ENCODE results near the gene CPNE6. TPM values are rescaled to one million over a fixed set of nuclear protein-coding genes. Genes with fewer than 3 reads are reported as not detected.

Gene CPNE6
- total RNA-seq, 1 experiment from 2014 or later: not detected

- no peak overlapping the region for H3K9ac ChIP-seq (ENCODE audit: extremely low read depth, insufficient read length, low read length)
- peaks cover 8% of the 10 kb centered on the region for H3K23me2 ChIP-seq (ENCODE audit: insufficient read length, low read depth, low read length, poor library complexity, severe bottlenecking)
- no peak overlapping the region for H2BK120ac ChIP-seq (ENCODE audit: low read depth, low read length, poor library complexity, severe bottlenecking)
- H3K9me3 ChIP-seq (ENCODE audit: control insufficient read depth, low read depth, low read length): no peaks in the 10 kb centered on the region
- peaks cover 5% of the 10 kb centered on the region for H3K27me3 Mint-ChIP-seq (ENCODE audit: low read depth)
- H3K14ac ChIP-seq (ENCODE audit: insufficient read depth, low read length): no peak overlapping the region
- no peak overlapping the region for H3K27ac Mint-ChIP-seq
- H3K9me3 Mint-ChIP-seq: no peaks in the 10 kb centered on the region; a peak in 1 of 5 replicates
- no peak overlapping the region for H4K91ac ChIP-seq (ENCODE audit: insufficient read length, low read depth, low read length)
- H2BK12ac ChIP-seq (ENCODE audit: insufficient read length, low read depth, low read length): no peak overlapping the region
- peaks cover 0 to 6% (median 3%) of the 10 kb centered on the region in 3 experiments; a peak in 5 of 7 replicates for H3K36me3 Mint-ChIP-seq (ENCODE audit: insufficient read depth in 1 of 3, low read depth in 3 of 3)
- WGBS (ENCODE audit: extremely low coverage, insufficient read length, low lambda C conversion rate): no CpG with 5 or more reads among the region's 10 CpGs
- peaks cover 16 to 23% of the 10 kb centered on the region in 2 experiments for H3K4me1 Mint-ChIP-seq
- H2BK5ac ChIP-seq (ENCODE audit: insufficient read length, low read length): no peak overlapping the region
- H2BK20ac ChIP-seq (ENCODE audit: low read depth, low read length, poor library complexity, severe bottlenecking): no peak overlapping the region
- no peaks in the 10 kb centered on the region for H3K79me2 ChIP-seq (ENCODE audit: insufficient read depth, low read length)
- TF ChIP-seq CTCF (conservative IDR thresholded peaks at IDR 0.05): no peak
- no peak overlapping the region for H3K18ac ChIP-seq (ENCODE audit: insufficient read length, low read depth, low read length)
- no peak overlapping the region for H3T11ph ChIP-seq (ENCODE audit: low read length)
- no peaks in the 10 kb centered on the region for H3K79me1 ChIP-seq (ENCODE audit: insufficient read depth, low read depth, low read length, poor library complexity, severe bottlenecking)
- no peak overlapping the region for H3K23ac ChIP-seq (ENCODE audit: insufficient read length, low read depth, low read length)
- H4K20me1 ChIP-seq (ENCODE audit: control insufficient read depth, insufficient read depth, insufficient read length): peaks cover 2% of the 10 kb centered on the region
- H3K4me3 Mint-ChIP-seq: peak overlapping the region in 1 of 2 experiments; percentile 77; a peak in 2 of 5 replicates
- no peak overlapping the region for H2AK5ac ChIP-seq (ENCODE audit: insufficient read length, low read length)
- no peak for DNase-seq
- no peak overlapping the region for H3K27ac ChIP-seq (ENCODE audit: insufficient read length, low read depth, low read length)
- H3K4ac ChIP-seq (ENCODE audit: low read depth, low read length): no peak overlapping the region
- no peaks in the 10 kb centered on the region for H3K27me3 ChIP-seq (ENCODE audit: insufficient read depth, low read length)
- no peak overlapping the region for H3K56ac ChIP-seq (ENCODE audit: insufficient read length, low read depth, low read length)
- H4K8ac ChIP-seq (replicated peaks; ENCODE audit: insufficient read length, low read depth, low read length): no peak overlapping the region
- H3K4me2 ChIP-seq (ENCODE audit: insufficient read depth, insufficient read length, low read length): no peak overlapping the region
- H2BK15ac ChIP-seq (ENCODE audit: low read depth, low read length): no peak overlapping the region
- H4K5ac ChIP-seq (ENCODE audit: insufficient read length, low read depth, low read length): no peak overlapping the region
- no peaks in the 10 kb centered on the region for H3K4me1 ChIP-seq (ENCODE audit: insufficient read depth, low read length)
- H2AFZ ChIP-seq (ENCODE audit: low read length): no peak overlapping the region
Measured at GRCh38 chr14:24053548-24054323, 17.6 kb upstream of the CPNE6 start.

Data from H9 (cell line).